ENCODE measurements around the gene L3MBTL4. TPM values are rescaled to one million over a fixed set of nuclear protein-coding genes. Genes with fewer than 3 reads are reported as not detected.

The L3MBTL4 gene
- total RNA-seq, 2 experiments from 2014 or later = 0.19 to 0.47 TPM

- Histone ChIP-seq H3K4me1 (ENCODE audit: insufficient read depth, low read length) (no peaks in the 10 kb centered on the region), H3K36me3 (ENCODE audit: insufficient read depth, low read length) (no peaks in the 10 kb centered on the region), H3K9me3 (ENCODE audit: control insufficient read depth in 1 of 2, insufficient read depth in 1 of 2, low read length in 2 of 2) (peaks cover 0 to 7% of the 10 kb centered on the region in 2 experiments), H3K27me3 (ENCODE audit: control insufficient read depth in 1 of 2, insufficient read depth in 2 of 2, low read length in 2 of 2) (no peaks in the 10 kb centered on the region), H3K4me3 (ENCODE audit: low read length) (no peak overlapping the region), H3K27ac (ENCODE audit: low read depth in 1 of 2, low read length in 2 of 2) (no peak overlapping the region)
- H3K36me3 Mint-ChIP-seq (ENCODE audit: low read depth) = no peaks in the 10 kb centered on the region
- H3K4me1 Mint-ChIP-seq (ENCODE audit: low read depth) = no peaks in the 10 kb centered on the region
- no peak for TF ChIP-seq CTCF (IDR thresholded peaks at IDR 0.05)
- H3K4me3 Mint-ChIP-seq = no peak overlapping the region
- intact Hi-C loops (cut with DNase I, micrococcal nuclease) = no loop called here
- ChIA-PET POLR2A (no interaction called here), CTCF (no interaction called here)
- H3K27ac Mint-ChIP-seq = no peak overlapping the region
- no peaks in the 10 kb centered on the region for H3K9me3 Mint-ChIP-seq
- DNase-seq (no peak), ATAC-seq (ENCODE audit: poor library complexity) (no peak)
- H3K27me3 Mint-ChIP-seq = no peaks in the 10 kb centered on the region
Observed at GRCh38 chr18:6207116-6207515, 207.6 kb downstream of the L3MBTL4 start.

- Histone ChIP-seq H3K27me3 (ENCODE audit: control insufficient read depth in 1 of 2, insufficient read depth in 2 of 2, low read length in 2 of 2) (no peaks in the 10 kb centered on the region), H3K9me3 (ENCODE audit: control insufficient read depth in 1 of 2, insufficient read depth in 1 of 2, low read length in 2 of 2) (peaks cover 0 to 7% of the 10 kb centered on the region in 2 experiments), H3K4me3 (ENCODE audit: low read length) (no peak overlapping the region), H3K27ac (ENCODE audit: low read depth in 1 of 2, low read length in 2 of 2) (no peak overlapping the region), H3K36me3 (ENCODE audit: insufficient read depth, low read length) (no peaks in the 10 kb centered on the region), H3K4me1 (ENCODE audit: insufficient read depth, low read length) (no peaks in the 10 kb centered on the region)
- ChIA-PET POLR2A (no interaction called here), CTCF (no interaction called here)
- ATAC-seq (ENCODE audit: poor library complexity) = no peak
- H3K9me3 Mint-ChIP-seq = no peaks in the 10 kb centered on the region
- H3K27ac Mint-ChIP-seq = no peak overlapping the region
- no peaks in the 10 kb centered on the region for H3K27me3 Mint-ChIP-seq
- no peaks in the 10 kb centered on the region for H3K4me1 Mint-ChIP-seq (ENCODE audit: low read depth)
- TF ChIP-seq CTCF (IDR thresholded peaks at IDR 0.05) = no peak
- H3K36me3 Mint-ChIP-seq (ENCODE audit: low read depth) = no peaks in the 10 kb centered on the region
- intact Hi-C loops (cut with DNase I, micrococcal nuclease) = no loop called here
- no peak overlapping the region for H3K4me3 Mint-ChIP-seq
- no peak for DNase-seq
Observed at GRCh38 chr18:6205706-6206105, 209.0 kb downstream of the L3MBTL4 start.

- no peak overlapping the region for H3K27ac ChIP-seq (ENCODE audit: low read depth in 1 of 2, low read length in 2 of 2)
- Mint-ChIP-seq H3K27me3 (no peaks in the 10 kb centered on the region), H3K9me3 (no peaks in the 10 kb centered on the region), H3K36me3 (ENCODE audit: low read depth) (no peaks in the 10 kb centered on the region), H3K4me1 (ENCODE audit: low read depth) (no peaks in the 10 kb centered on the region), H3K4me3 (no peak overlapping the region), H3K27ac (no peak overlapping the region)
- peaks cover 0 to 7% of the 10 kb centered on the region in 2 experiments for H3K9me3 ChIP-seq (ENCODE audit: control insufficient read depth in 1 of 2, insufficient read depth in 1 of 2, low read length in 2 of 2)
- ChIA-PET POLR2A (no interaction called here), CTCF (no interaction called here)
- H3K4me1 ChIP-seq (ENCODE audit: insufficient read depth, low read length) = no peaks in the 10 kb centered on the region
- ATAC-seq (ENCODE audit: poor library complexity) = no peak
- no peak overlapping the region for H3K4me3 ChIP-seq (ENCODE audit: low read length)
- intact Hi-C loops (cut with DNase I, micrococcal nuclease) = no loop called here
- no peak for TF ChIP-seq CTCF (IDR thresholded peaks at IDR 0.05)
- H3K27me3 ChIP-seq (ENCODE audit: control insufficient read depth in 1 of 2, insufficient read depth in 2 of 2, low read length in 2 of 2) = no peaks in the 10 kb centered on the region
- H3K36me3 ChIP-seq (ENCODE audit: insufficient read depth, low read length) = no peaks in the 10 kb centered on the region
- no peak for DNase-seq
Observed at GRCh38 chr18:6204476-6204875, 210.2 kb downstream of the L3MBTL4 start.
